Heart left ventricle (tissue), 13 donors: Measurements from ENCODE around the gene ERC1.

Experiments used
- POLR2A ChIP-seq, 2 donors: fragments of 450-650 bp; IDR thresholded peaks; one replicate each; pipeline ENCODE4 v1.6.1; 2017; ENCODE audit warnings: antibody characterized with exemption in 2 of 2, mild to moderate bottlenecking in 2 of 2, moderate library complexity in 2 of 2
- TF ChIP-seq, protein P1 (sequence below), 12 donors: fragments of 200-600 bp; sonication (generic) in 4 of 12; IDR thresholded peaks; one replicate each; pipeline versions ENCODE4 v1.5.0 to v1.8.0; 2018 to 2022; ENCODE audit warnings: antibody characterized with exemption in 12 of 12, mild to moderate bottlenecking in 5 of 12
- donor health status: ischemic (EF 13 %, LVEDD 7.1; RV severe dilation, severe dysfunction).
- donor health status: DM: no; HTN: yes; CAD: no.
- donor health status: DM: no; HTN: no; CAD: no.
- donor health status: ischemic (EF 25% LVEDD 6.9; RV normal size, moderate dysfunction).
- donor health status: ischemic (EF 25% LVEDD 5.7; RV mildly dilated, moderate dysfunction).
- donor health status: ischemic (EF 35%, LVEDD 5.7; RV mildly dilated, moderate dysfunction).
- donor health status: nonischemic (EF 11% LVEDD 7.7; RV severe dilation, severe dysfunction).
- donor health status: DM: yes; HTN: yes; CAD: no.
- donor health status: PGD.
- donor health status: ischemic (EF 29% LVEDD 5.4; RV normal size, mild dysfunction).
- donor health status: nonischemic (EF 23%, LVEDD 6.1; RV moderate dilation, normal function).

DNA sequence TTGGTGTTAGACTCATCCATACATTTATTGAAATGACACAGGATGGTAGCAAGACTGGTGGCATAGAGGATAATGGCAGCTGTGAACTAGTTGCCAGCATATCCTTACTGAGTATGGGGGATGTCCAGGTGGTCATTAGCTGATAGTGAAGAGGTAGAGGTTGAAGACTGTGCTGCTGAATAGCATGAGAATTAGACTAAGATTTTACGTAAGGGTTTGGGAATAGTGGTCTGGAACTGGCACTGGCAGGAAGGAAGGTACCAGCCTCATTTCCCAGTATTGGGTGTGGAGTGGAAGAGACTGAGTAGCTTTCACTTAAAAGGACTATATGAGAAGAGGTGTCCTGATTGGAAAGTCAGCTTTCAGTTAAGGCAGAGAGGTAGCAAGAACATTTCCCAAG lies 6.5 kb downstream of the ERC1 start:
- TF ChIP-seq, protein P1, sequence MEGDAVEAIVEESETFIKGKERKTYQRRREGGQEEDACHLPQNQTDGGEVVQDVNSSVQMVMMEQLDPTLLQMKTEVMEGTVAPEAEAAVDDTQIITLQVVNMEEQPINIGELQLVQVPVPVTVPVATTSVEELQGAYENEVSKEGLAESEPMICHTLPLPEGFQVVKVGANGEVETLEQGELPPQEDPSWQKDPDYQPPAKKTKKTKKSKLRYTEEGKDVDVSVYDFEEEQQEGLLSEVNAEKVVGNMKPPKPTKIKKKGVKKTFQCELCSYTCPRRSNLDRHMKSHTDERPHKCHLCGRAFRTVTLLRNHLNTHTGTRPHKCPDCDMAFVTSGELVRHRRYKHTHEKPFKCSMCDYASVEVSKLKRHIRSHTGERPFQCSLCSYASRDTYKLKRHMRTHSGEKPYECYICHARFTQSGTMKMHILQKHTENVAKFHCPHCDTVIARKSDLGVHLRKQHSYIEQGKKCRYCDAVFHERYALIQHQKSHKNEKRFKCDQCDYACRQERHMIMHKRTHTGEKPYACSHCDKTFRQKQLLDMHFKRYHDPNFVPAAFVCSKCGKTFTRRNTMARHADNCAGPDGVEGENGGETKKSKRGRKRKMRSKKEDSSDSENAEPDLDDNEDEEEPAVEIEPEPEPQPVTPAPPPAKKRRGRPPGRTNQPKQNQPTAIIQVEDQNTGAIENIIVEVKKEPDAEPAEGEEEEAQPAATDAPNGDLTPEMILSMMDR (IDR thresholded peaks at IDR 0.05), result no peak
- TF ChIP-seq POLR2A (IDR thresholded peaks at IDR 0.05), result no peak
